Endothelial cell of umbilical vein (primary cell): ENCODE data around the gene SPAG5. TPM values are rescaled to one million over a fixed set of nuclear protein-coding genes. Genes with fewer than 3 reads are reported as not detected.

Experiments
- BruUV-seq: library from RNA; stranded (reverse); fragments of 400-500 nt; replicated peaks from 2 replicates; lab custom pipeline; 2021; lab: Mats Ljungman, UMichigan
- CTCF ChIA-PET: fragments of 300-600, 350-600 bp; sonication (Branson Sonifier 250); formaldehyde crosslinking; loops from one replicate; lab custom pipeline; 2021; ENCODE audit warnings: antibody characterized with exemption, inconsistent platforms; lab: Charles Lee
- POLR2A ChIA-PET: fragments of 300-600, 350-600 bp; sonication (Branson Sonifier 250); formaldehyde crosslinking; loops from one replicate; lab custom pipeline; 2021; ENCODE audit warnings: antibody characterized with exemption, inconsistent platforms; lab: Charles Lee
- DNase-seq: peaks from one replicate; pipeline ENCODE4 v3.0.0-alpha.2; 2011; ENCODE audit warnings: low read depth, low spot score
- FAIRE-seq: peaks from 2 replicates; lab custom pipeline; 2011; peaks lifted over from hg19 to GRCh38; lab: Jason Lieb, UNC
- H2AFZ ChIP-seq: 2 replicates; pipeline ENCODE4 v1.6.0; 2012; ENCODE audit warnings: low read depth, low read length, control low read depth, inconsistent platforms
- H3K27ac ChIP-seq: 2 replicates; pipeline ENCODE4 v1.5.1; 2011; ENCODE audit warnings: low read depth, mild to moderate bottlenecking, control low read depth, low read length, moderate library complexity; ENCODE audit not compliant: insufficient read depth
- H3K27me3 ChIP-seq, 2 experiments: 2 replicates each; pipeline versions ENCODE4 v1.6.0 to v1.6.1; 2011; ENCODE audit warnings: low read length in 2 of 2, mixed read lengths in 1 of 2; ENCODE audit not compliant: control insufficient read depth in 2 of 2, insufficient read depth in 2 of 2
- H3K36me3 ChIP-seq, 2 experiments: 2 replicates in 1 of 2; 3 replicates in 1 of 2; pipeline ENCODE4 v1.5.1; 2011; ENCODE audit warnings: low read length in 2 of 2, mild to moderate bottlenecking in 1 of 2, moderate library complexity in 1 of 2; ENCODE audit not compliant: control insufficient read depth in 2 of 2, insufficient read depth in 2 of 2; ENCODE audit errors: extremely low read depth in 1 of 2
- H3K4me1 ChIP-seq: 3 replicates; pipeline ENCODE4 v1.5.1; 2011; ENCODE audit warnings: mild to moderate bottlenecking, low read length; ENCODE audit not compliant: control insufficient read depth, insufficient read depth; ENCODE audit errors: extremely low read depth
- H3K4me2 ChIP-seq: 2 replicates; pipeline ENCODE4 v1.6.1; 2011; ENCODE audit warnings: low read length, control low read depth, mixed read lengths; ENCODE audit not compliant: insufficient read depth
- H3K4me3 ChIP-seq, 3 experiments: fragments of 200-600 bp in 1 of 3; sonication (generic), shearing (Covaris generic) in 1 of 3; replicated peaks in 1 of 3; 2 replicates each; pipeline ENCODE4 v1.5.1; 2011 to 2016; ENCODE audit warnings: control low read depth in 3 of 3, low read length in 3 of 3, mild to moderate bottlenecking in 2 of 3, inconsistent platforms in 1 of 3, low read depth in 1 of 3, moderate library complexity in 1 of 3; ENCODE audit not compliant: insufficient read depth in 1 of 3
- H3K79me2 ChIP-seq: 2 replicates; pipeline ENCODE4 v1.6.0; 2012; ENCODE audit warnings: low read length, inconsistent platforms; ENCODE audit not compliant: control insufficient read depth, insufficient read depth
- H3K9ac ChIP-seq: replicated peaks from 2 replicates; pipeline ENCODE3; 2011; ENCODE audit warnings: low read length, control low read depth; ENCODE audit not compliant: insufficient read depth; ENCODE audit errors: extremely low read depth
- H3K9me1 ChIP-seq: replicated peaks from 3 replicates; pipeline ENCODE4 v1.6.0; 2011; ENCODE audit warnings: mild to moderate bottlenecking, low read length; ENCODE audit not compliant: control insufficient read depth, insufficient read depth; ENCODE audit errors: extremely low read depth
- H3K9me3 ChIP-seq: replicated peaks from 2 replicates; pipeline ENCODE4 v1.5.1; 2012; ENCODE audit warnings: low read length, inconsistent platforms; ENCODE audit not compliant: control insufficient read depth, insufficient read depth
- H4K20me1 ChIP-seq: replicated peaks from 2 replicates; pipeline ENCODE3; 2011; ENCODE audit warnings: mild to moderate bottlenecking, low read length; ENCODE audit not compliant: control insufficient read depth, insufficient read depth; ENCODE audit errors: extremely low read depth
- EZH2 ChIP-seq: IDR thresholded peaks from 2 replicates; pipeline ENCODE4 v1.6.1; 2012; ENCODE audit warnings: borderline replicate concordance, low read depth, mild to moderate bottlenecking, moderate library complexity, low read length, inconsistent platforms; ENCODE audit not compliant: severe bottlenecking
- FOS ChIP-seq: IDR thresholded peaks from 2 replicates; pipeline ENCODE4 v1.6.1; 2011; ENCODE audit warnings: mild to moderate bottlenecking, low read length, moderate library complexity, borderline replicate concordance; ENCODE audit not compliant: insufficient read depth
- GATA2 ChIP-seq: IDR thresholded peaks from 2 replicates; pipeline ENCODE4 v1.7.0; 2011; ENCODE audit warnings: low read depth, mild to moderate bottlenecking, moderate library complexity, mixed read lengths, low read length; ENCODE audit not compliant: insufficient read length, insufficient read depth
- JUN ChIP-seq: IDR thresholded peaks from 2 replicates; pipeline ENCODE4 v1.6.1; 2011; ENCODE audit warnings: borderline replicate concordance, low read depth; ENCODE audit not compliant: insufficient read length, insufficient read depth
- MAX ChIP-seq: IDR thresholded peaks from 2 replicates; pipeline ENCODE4 v1.6.1; 2011; ENCODE audit not compliant: insufficient read depth, insufficient read length
- MYC ChIP-seq: IDR thresholded peaks from one replicate; pipeline ENCODE4 v1.6.1; 2011; ENCODE audit warnings: mild to moderate bottlenecking, low read depth, low read length
- POLR2A ChIP-seq: IDR thresholded peaks from 2 replicates; pipeline ENCODE4 v1.6.1; 2012; ENCODE audit warnings: low read depth, mild to moderate bottlenecking, control low read depth, low read length
- POLR2AphosphoS5 ChIP-seq: IDR thresholded peaks from 2 replicates; pipeline ENCODE4 v1.6.1; 2012; ENCODE audit warnings: low read depth, mild to moderate bottlenecking, control low read depth, low read length, moderate library complexity; ENCODE audit not compliant: insufficient read depth
- dilution Hi-C: fragments of 300-500 bp; cut with MboI; formaldehyde crosslinking; loops from one replicate; pipeline ENCODE4 v1.15.0; 2019; ENCODE audit warnings: low sequenced_read_pairs; ENCODE audit not compliant: extremely low pct_ligation_motif_present
- intact Hi-C: fragments of 100-400 bp; cut with micrococcal nuclease; formaldehyde crosslinking; loops from one replicate; pipeline ENCODE4 v1.10.0; 2022
- polyA plus RNA-seq, 4 experiments: library from polyadenylated mRNA; depleted of rRNA in 3 of 4; stranded (reverse) in 3 of 4; unstranded in 1 of 4; fragments of >200 nt; gene quantifications; 2 replicates each; pipeline versions ENCODE4 v1.2.1 to v1.2.3, GENCODE V29; 2011 to 2012; ENCODE audit warnings: missing spikeins in 1 of 4
- total RNA-seq: library from RNA; stranded (reverse); gene quantifications from 2 replicates; pipeline ENCODE4 v1.2.3, GENCODE V29; 2021
- TF ChIP-seq, protein P1 (sequence below), 2 donors: IDR thresholded peaks; 1 replicate in 1 of 2; 2 replicates in 1 of 2; pipeline ENCODE4 v1.5.1; 2011; ENCODE audit warnings: low read length in 2 of 2, mild to moderate bottlenecking in 2 of 2, moderate library complexity in 2 of 2, control low read depth in 1 of 2, inconsistent platforms in 1 of 2, low read depth in 1 of 2; ENCODE audit not compliant: insufficient read depth in 1 of 2; ENCODE audit errors: extremely low read depth in 1 of 2

Gene SPAG5
- total and polyA plus RNA-seq, 2 donors (not counting 3 experiments of a cell fraction or from before 2014, with no cell fraction given): 31.7 to 85.4 TPM

DNA sequence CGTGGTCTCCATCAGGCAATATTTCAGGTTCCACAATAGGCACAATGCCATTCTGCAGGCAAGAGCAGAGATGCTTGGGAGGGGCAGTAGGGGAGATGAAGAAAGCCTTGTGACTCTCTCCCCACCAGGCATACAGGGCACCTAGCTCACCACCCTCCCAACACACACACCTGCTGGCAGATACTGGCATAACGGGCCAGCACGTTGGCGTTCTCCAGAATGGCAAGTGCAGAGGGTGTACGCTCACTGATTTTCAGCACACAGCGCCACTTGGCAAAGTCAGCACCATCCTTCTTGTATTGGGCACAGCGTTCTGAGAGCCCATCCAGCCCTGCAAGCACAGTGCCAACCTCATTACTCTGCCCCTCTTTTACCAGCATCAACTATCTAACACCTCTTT, 24.3 kb downstream of the SPAG5 start:
- no TSS peak for BruUV-seq
- no peak overlapping the region for H2AFZ ChIP-seq
- H3K9me3 ChIP-seq: no peaks in the 10 kb centered on the region
- no peaks in the 10 kb centered on the region for H3K9me1 ChIP-seq
- H3K4me3 ChIP-seq: no peak overlapping the region
- DNase-seq (no peak), FAIRE-seq (no peak)
- TF ChIP-seq MYC: no peak
- TF ChIP-seq, protein P1, sequence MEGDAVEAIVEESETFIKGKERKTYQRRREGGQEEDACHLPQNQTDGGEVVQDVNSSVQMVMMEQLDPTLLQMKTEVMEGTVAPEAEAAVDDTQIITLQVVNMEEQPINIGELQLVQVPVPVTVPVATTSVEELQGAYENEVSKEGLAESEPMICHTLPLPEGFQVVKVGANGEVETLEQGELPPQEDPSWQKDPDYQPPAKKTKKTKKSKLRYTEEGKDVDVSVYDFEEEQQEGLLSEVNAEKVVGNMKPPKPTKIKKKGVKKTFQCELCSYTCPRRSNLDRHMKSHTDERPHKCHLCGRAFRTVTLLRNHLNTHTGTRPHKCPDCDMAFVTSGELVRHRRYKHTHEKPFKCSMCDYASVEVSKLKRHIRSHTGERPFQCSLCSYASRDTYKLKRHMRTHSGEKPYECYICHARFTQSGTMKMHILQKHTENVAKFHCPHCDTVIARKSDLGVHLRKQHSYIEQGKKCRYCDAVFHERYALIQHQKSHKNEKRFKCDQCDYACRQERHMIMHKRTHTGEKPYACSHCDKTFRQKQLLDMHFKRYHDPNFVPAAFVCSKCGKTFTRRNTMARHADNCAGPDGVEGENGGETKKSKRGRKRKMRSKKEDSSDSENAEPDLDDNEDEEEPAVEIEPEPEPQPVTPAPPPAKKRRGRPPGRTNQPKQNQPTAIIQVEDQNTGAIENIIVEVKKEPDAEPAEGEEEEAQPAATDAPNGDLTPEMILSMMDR (IDR thresholded peaks at IDR 0.05; ENCODE audit: extremely low read depth in 1 of 2, insufficient read depth in 1 of 2, low read depth in 1 of 2, low read length in 2 of 2): peak in 1 of 2 donors; percentile 0
- H3K9ac ChIP-seq: no peak overlapping the region
- H3K27ac ChIP-seq: no peak overlapping the region
- intact Hi-C loops: no loop called here
- H3K79me2 ChIP-seq: peaks cover 12% of the 10 kb centered on the region
- no peaks in the 10 kb centered on the region for H4K20me1 ChIP-seq
- dilution Hi-C loops: no loop called here
- H3K4me2 ChIP-seq: no peak overlapping the region
- ChIA-PET POLR2A (no interaction called here), CTCF (no interaction called here)
- H3K27me3 ChIP-seq: no peaks in the 10 kb centered on the region
- peaks cover 12% of the 10 kb centered on the region for H3K4me1 ChIP-seq
- peaks cover 3 to 5% of the 10 kb centered on the region in 2 experiments for H3K36me3 ChIP-seq

DNA sequence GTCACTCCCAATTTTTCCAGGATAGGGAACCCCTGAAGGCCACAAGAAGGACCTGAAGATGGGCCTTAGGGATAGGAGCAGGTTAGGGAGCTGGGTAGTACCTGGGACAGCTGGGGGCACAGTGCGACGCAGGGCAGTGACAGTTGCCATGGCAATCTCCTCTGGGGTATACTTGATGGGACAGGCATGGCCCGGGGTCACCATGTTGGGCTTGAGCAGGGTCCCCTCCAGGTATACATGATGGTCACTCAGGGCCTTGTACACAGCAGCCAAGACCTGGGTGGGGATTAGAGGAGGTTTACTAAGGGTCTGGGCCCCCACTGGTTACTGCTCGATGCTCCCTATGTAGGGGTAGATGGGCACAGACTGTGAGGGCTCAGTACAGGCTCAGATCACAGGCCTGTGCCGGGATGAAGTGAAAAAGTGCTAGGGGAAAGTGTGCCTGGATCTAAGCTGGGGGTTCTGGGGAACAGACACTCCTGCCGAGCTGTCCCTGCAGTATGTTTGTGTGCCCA, 24.8 kb downstream of the SPAG5 start:
- Histone ChIP-seq H3K4me2 (no peak overlapping the region), H2AFZ (no peak overlapping the region), H4K20me1 (no peaks in the 10 kb centered on the region), H3K36me3 (peaks cover under 1 to 5% of the 10 kb centered on the region in 2 experiments), H3K4me1 (peaks cover 12% of the 10 kb centered on the region), H3K79me2 (peaks cover 14% of the 10 kb centered on the region), H3K4me3 (no peak overlapping the region), H3K27ac (no peak overlapping the region), H3K27me3 (no peaks in the 10 kb centered on the region), H3K9me1 (no peaks in the 10 kb centered on the region), H3K9me3 (no peaks in the 10 kb centered on the region), H3K9ac (no peak overlapping the region)
- DNase-seq: no peak
- ChIA-PET POLR2A (no interaction called here), CTCF (no interaction called here)
- no TSS peak for BruUV-seq
- intact Hi-C loops: no loop called here
- no peak for FAIRE-seq
- dilution Hi-C loops: no loop called here
- TF ChIP-seq POLR2AphosphoS5 (no peak), JUN (no peak), POLR2A (no peak), MAX (no peak), FOS (no peak), GATA2 (no peak), EZH2 (no peak), MYC (no peak)
- TF ChIP-seq, protein P1 (IDR thresholded peaks at IDR 0.05; ENCODE audit: extremely low read depth in 1 of 2, insufficient read depth in 1 of 2, low read depth in 1 of 2, low read length in 2 of 2): no peak
